SK-N-MC (cell line): Measurements from ENCODE around the gene BCORL1.
A peak's percentile ranks its signal among the peaks of the same experiment; 100 is the strongest.

ENCODE experiments used
- DNase-seq: peaks from one replicate; pipeline ENCODE4 v3.0.0-alpha.2; 2011; ENCODE audit warnings: low read depth, low spot score
- H3K27ac ChIP-seq: fragments of 200-600 bp; sonication (generic); 2 replicates; pipeline ENCODE4 v1.5.1; 2016; ENCODE audit warnings: mixed run types
- H3K36me3 ChIP-seq: fragments of 200-600 bp; sonication (generic); 2 replicates; pipeline ENCODE4 v1.6.1; 2017; ENCODE audit warnings: antibody characterized with exemption, low read length, mixed read lengths; ENCODE audit not compliant: insufficient read depth
- H3K4me3 ChIP-seq: fragments of 200-600 bp; sonication (generic); 2 replicates; pipeline ENCODE4 v1.5.1; 2016
- H3K9ac ChIP-seq: fragments of 200-600 bp; sonication (generic); 2 replicates; pipeline ENCODE4 v1.8.0; 2017; ENCODE audit warnings: mixed run types, mixed read lengths; ENCODE audit not compliant: insufficient read length
- H3K9me3 ChIP-seq: fragments of 200-600 bp; sonication (generic); 2 replicates; pipeline ENCODE4 v1.6.1; 2017; ENCODE audit warnings: low read depth, mild to moderate bottlenecking, antibody characterized with exemption, low read length, moderate library complexity, mixed read lengths
- EZH2 ChIP-seq: fragments of 200-600 bp; sonication (generic); IDR thresholded peaks from one replicate; pipeline ENCODE4 v1.6.1; 2017; ENCODE audit warnings: antibody characterized with exemption
- FOXP2 ChIP-seq: optimal IDR thresholded peaks from 2 replicates; pipeline ENCODE3; 2011; ENCODE audit warnings: mild to moderate bottlenecking, moderate library complexity; ENCODE audit not compliant: insufficient read depth; ENCODE audit errors: extremely low read length, control extremely low read depth
- POLR2AphosphoS5 ChIP-seq: IDR thresholded peaks from 2 replicates; pipeline ENCODE4 v1.6.1; 2012; ENCODE audit warnings: mild to moderate bottlenecking, low read depth, low read length, borderline replicate concordance

The BCORL1 gene

GRCh38 chrX:130086447-130087206 is 104.2 kb downstream of the BCORL1 start:
- Histone ChIP-seq H3K4me3 (no peak overlapping the region), H3K27ac (no peak overlapping the region), H3K9me3 (no peaks in the 10 kb centered on the region), H3K9ac (no peak overlapping the region), H3K36me3 (no peaks in the 10 kb centered on the region)
- DNase-seq: no peak
- TF ChIP-seq EZH2 (no peak), FOXP2 (no peak), POLR2AphosphoS5 (no peak)

DNA sequence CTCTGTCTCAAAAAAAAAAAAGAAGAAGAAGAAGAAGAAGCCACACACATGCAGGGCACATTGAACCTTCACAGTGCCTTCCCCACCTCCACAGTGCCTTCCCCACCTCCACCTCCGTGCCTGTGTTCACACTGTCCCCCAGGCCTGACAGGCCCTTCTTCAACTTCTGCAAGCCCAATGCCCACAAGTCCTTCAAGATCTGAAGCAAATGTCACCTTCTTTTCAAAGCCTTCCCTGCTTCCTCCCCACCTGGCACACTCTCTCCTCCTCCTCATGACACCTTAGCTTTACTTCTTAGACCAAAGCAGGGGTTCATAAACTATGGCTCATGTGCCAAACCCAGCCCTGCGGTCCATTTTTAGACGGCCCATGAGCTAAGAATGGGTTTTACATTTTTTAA is 107.9 kb downstream of the BCORL1 start:
- Histone ChIP-seq H3K27ac (no peak overlapping the region), H3K9me3 (no peaks in the 10 kb centered on the region), H3K9ac (no peak overlapping the region), H3K4me3 (no peak overlapping the region), H3K36me3 (no peaks in the 10 kb centered on the region)
- no peak for TF ChIP-seq EZH2
- no peak for TF ChIP-seq FOXP2
- TF ChIP-seq POLR2AphosphoS5: no peak
- DNase-seq: no peak

GRCh38 chrX:130091980-130092522 is 109.6 kb downstream of the BCORL1 start:
- no peak for TF ChIP-seq FOXP2
- TF ChIP-seq EZH2: no peak
- no peak for TF ChIP-seq POLR2AphosphoS5
- no peak overlapping the region for H3K9ac ChIP-seq
- no peak for DNase-seq
- H3K4me3 ChIP-seq: no peak overlapping the region
- H3K9me3 ChIP-seq: no peaks in the 10 kb centered on the region
- H3K36me3 ChIP-seq: no peaks in the 10 kb centered on the region
- H3K27ac ChIP-seq: no peak overlapping the region

- Histone ChIP-seq H3K4me3 (no peak overlapping the region), H3K9ac (no peak overlapping the region), H3K36me3 (no peaks in the 10 kb centered on the region), H3K9me3 (no peaks in the 10 kb centered on the region), H3K27ac (no peak overlapping the region)
- no peak for DNase-seq
- TF ChIP-seq FOXP2 (no peak), POLR2AphosphoS5 (no peak), EZH2 (no peak)
Measured at GRCh38 chrX:130093271-130093670, 110.8 kb downstream of the BCORL1 start.

- TF ChIP-seq POLR2AphosphoS5 (no peak), FOXP2 (no peak), EZH2 (no peak)
- Histone ChIP-seq H3K36me3 (no peaks in the 10 kb centered on the region), H3K9me3 (no peaks in the 10 kb centered on the region), H3K27ac (no peak overlapping the region), H3K9ac (no peak overlapping the region), H3K4me3 (no peak overlapping the region)
- no peak for DNase-seq
Measured at GRCh38 chrX:130094696-130095095, 112.3 kb downstream of the BCORL1 start.

- no peak for TF ChIP-seq EZH2
- no peak for TF ChIP-seq POLR2AphosphoS5
- TF ChIP-seq FOXP2: no peak
- no peaks in the 10 kb centered on the region for H3K9me3 ChIP-seq
- H3K9ac ChIP-seq: no peak overlapping the region
- H3K36me3 ChIP-seq: no peaks in the 10 kb centered on the region
- H3K4me3 ChIP-seq: no peak overlapping the region
- H3K27ac ChIP-seq: peak overlapping the region; percentile 31; the same call in 1 of the 2 replicates
- DNase-seq: no peak
Measured at GRCh38 chrX:130095249-130096030, 113.0 kb downstream of the BCORL1 start.

- Histone ChIP-seq H3K27ac (no peak overlapping the region), H3K4me3 (no peak overlapping the region), H3K9me3 (no peaks in the 10 kb centered on the region), H3K36me3 (no peaks in the 10 kb centered on the region), H3K9ac (no peak overlapping the region)
- DNase-seq: no peak
- no peak for TF ChIP-seq FOXP2
- no peak for TF ChIP-seq POLR2AphosphoS5
- TF ChIP-seq EZH2: no peak
Measured at GRCh38 chrX:130097507-130098209, 115.2 kb downstream of the BCORL1 start.

- DNase-seq: no peak
- H3K9ac ChIP-seq: no peak overlapping the region
Measured at GRCh38 chrX:130098210-130098552, 115.7 kb downstream of the BCORL1 start.

More at GRCh38 chrX:130098210-130098552, 115.7 kb downstream of the BCORL1 start:
- no peaks in the 10 kb centered on the region for H3K9me3 ChIP-seq
- no peak overlapping the region for H3K4me3 ChIP-seq
- no peak for TF ChIP-seq EZH2
- no peak for TF ChIP-seq POLR2AphosphoS5
- no peak for TF ChIP-seq FOXP2
- no peak overlapping the region for H3K27ac ChIP-seq
- H3K36me3 ChIP-seq: no peaks in the 10 kb centered on the region
